Keratinocyte (primary cell): ENCODE data around the gene PSMG2.
A peak's percentile ranks its signal among the peaks of the same experiment; 100 is the strongest.

ENCODE experiments used
- EZH2 ChIP-seq: IDR thresholded peaks from one replicate; pipeline ENCODE4 v1.6.1; 2012; ENCODE audit warnings: inconsistent platforms, mild to moderate bottlenecking, low read length, moderate library complexity
- TF ChIP-seq, protein P1 (sequence below), 3 experiments: IDR thresholded peaks in 1 of 3; conservative IDR thresholded peaks in 1 of 3; optimal IDR thresholded peaks in 1 of 3; 2 replicates in 2 of 3; 3 replicates in 1 of 3; pipeline versions ENCODE3 to v1.5.1; 2011; ENCODE audit warnings: low read length in 3 of 3, mild to moderate bottlenecking in 3 of 3, moderate library complexity in 2 of 3, control low read depth in 1 of 3, inconsistent platforms in 1 of 3; ENCODE audit not compliant: insufficient read depth in 2 of 3; ENCODE audit errors: extremely low read depth in 1 of 3

DNA sequence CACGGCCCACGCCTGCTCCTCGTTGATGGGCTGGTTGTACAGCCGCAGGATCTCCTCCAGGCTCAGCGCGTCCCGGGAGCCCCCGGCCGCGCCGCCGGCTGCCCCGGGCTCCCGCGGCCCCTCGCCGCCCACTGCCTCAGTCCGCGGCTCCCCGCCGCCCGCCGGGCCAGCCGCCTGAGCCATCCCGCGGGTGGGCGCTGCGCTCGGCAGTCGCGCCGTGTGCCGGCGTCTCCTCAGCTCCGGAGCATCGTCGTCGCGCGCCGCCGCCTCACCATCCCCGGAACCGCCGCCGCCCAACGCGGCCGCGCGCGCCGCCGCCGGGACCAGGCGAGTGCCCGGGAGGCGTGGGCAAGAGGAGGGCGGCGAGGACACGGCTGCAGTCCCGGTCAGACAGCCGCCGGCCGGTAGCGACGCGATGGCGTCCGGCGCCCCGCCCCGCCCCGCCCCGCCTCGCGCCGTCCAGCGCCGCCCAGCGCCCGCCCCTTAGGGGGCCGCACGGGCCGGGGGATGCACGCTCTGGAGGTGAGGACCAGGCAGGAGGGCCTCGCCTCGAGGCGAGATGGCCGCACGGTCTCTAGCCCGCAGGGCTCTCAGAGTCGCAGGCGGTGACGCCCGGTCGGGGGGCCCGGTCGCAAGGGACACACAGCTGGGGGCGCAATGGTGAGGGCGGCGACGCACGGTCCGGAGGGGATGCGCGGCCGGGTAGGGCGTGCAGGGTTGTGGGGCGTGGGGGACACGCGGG lies 45.0 kb upstream of the PSMG2 start, which contains the start of gene SPIRE1:
- TF ChIP-seq, protein P1, sequence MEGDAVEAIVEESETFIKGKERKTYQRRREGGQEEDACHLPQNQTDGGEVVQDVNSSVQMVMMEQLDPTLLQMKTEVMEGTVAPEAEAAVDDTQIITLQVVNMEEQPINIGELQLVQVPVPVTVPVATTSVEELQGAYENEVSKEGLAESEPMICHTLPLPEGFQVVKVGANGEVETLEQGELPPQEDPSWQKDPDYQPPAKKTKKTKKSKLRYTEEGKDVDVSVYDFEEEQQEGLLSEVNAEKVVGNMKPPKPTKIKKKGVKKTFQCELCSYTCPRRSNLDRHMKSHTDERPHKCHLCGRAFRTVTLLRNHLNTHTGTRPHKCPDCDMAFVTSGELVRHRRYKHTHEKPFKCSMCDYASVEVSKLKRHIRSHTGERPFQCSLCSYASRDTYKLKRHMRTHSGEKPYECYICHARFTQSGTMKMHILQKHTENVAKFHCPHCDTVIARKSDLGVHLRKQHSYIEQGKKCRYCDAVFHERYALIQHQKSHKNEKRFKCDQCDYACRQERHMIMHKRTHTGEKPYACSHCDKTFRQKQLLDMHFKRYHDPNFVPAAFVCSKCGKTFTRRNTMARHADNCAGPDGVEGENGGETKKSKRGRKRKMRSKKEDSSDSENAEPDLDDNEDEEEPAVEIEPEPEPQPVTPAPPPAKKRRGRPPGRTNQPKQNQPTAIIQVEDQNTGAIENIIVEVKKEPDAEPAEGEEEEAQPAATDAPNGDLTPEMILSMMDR (optimal IDR thresholded peaks at IDR 0.05 in 1 of 3, IDR thresholded peaks at IDR 0.05 in 1 of 3, conservative IDR thresholded peaks at IDR 0.05 in 1 of 3; ENCODE audit: extremely low read depth in 1 of 3, insufficient read depth in 2 of 3, low read length in 3 of 3), result peak in 1 of 3 experiments; percentile 11
- TF ChIP-seq EZH2, result no peak
